Effector memory CD8-positive, alpha-beta T cell (primary cell): ENCODE data around the gene SLFN5.
"Not testable (repeated sequence)": the region's sequence is repeated elsewhere in the genome, so short reads cannot be mapped to it uniquely, and the experiment has no call there.

ENCODE experiments used
- ATAC-seq: fragments of 150-1000 bp; cut with Tn5 transposase; replicated peaks from 2 replicates; pipeline ENCODE4 v1.10.0; 2021; ENCODE audit warnings: mild to moderate bottlenecking, moderate library complexity
- DNase-seq, 3 experiments: peaks; one replicate each; pipeline ENCODE4 v3.0.0; 2021
- H3K27ac Mint-ChIP-seq, 2 donors: one replicate each; pipeline ENCODE4 v1.8.0; 2022; ENCODE audit warnings: mild to moderate bottlenecking in 2 of 2, mixed read lengths in 2 of 2, moderate library complexity in 2 of 2
- H3K27me3 Mint-ChIP-seq, 2 donors: one replicate each; pipeline ENCODE4 v1.8.0; 2022; ENCODE audit warnings: mixed read lengths in 2 of 2
- H3K36me3 Mint-ChIP-seq: one replicate; pipeline ENCODE4 v1.8.0; 2022; ENCODE audit warnings: mild to moderate bottlenecking, moderate library complexity, mixed read lengths; ENCODE audit not compliant: insufficient read depth
- H3K4me1 Mint-ChIP-seq, 2 donors: one replicate each; pipeline ENCODE4 v1.8.0; 2022; ENCODE audit warnings: low read depth in 2 of 2, mixed read lengths in 2 of 2
- H3K4me3 Mint-ChIP-seq, 2 donors: one replicate each; pipeline ENCODE4 v1.8.0; 2022; ENCODE audit warnings: mild to moderate bottlenecking in 2 of 2, mixed read lengths in 2 of 2, moderate library complexity in 2 of 2
- H3K9me3 Mint-ChIP-seq, 2 donors: one replicate each; pipeline ENCODE4 v1.8.0; 2022; ENCODE audit warnings: mixed read lengths in 2 of 2

SLFN5 gene

GRCh38 chr17:35245196-35245486 is 2.3 kb downstream of the SLFN5 start:
- H3K4me1 Mint-ChIP-seq, result peaks cover 53 to 74% of the 10 kb centered on the region in 2 donors
- peak overlapping the region; percentile 95 to 100 for H3K4me3 Mint-ChIP-seq

DNA sequence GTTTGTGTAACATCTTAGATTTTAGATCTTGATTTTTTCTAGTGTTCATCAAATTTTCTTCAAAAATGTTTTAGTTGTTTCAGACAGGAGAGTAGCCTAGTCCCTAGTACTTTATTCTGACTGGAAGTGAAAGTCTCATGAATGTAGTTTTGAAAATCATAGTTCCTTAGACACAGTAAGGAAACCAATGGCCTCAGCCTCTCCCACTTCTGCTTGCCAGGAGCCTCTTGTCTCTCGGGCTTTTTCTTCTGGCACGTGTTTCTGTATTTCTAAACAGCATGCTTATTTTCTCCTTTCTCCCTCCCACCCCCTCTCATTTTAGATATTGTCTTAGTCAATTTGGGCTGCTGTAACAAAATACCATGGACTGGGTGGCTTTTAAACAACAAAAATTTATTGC is 9.8 kb downstream of the SLFN5 start:
- Mint-ChIP-seq H3K27me3 (no peaks in the 10 kb centered on the region), H3K27ac (peak overlapping the region; percentile 84), H3K4me3 (peak overlapping the region; percentile 12 to 41), H3K4me1 (peaks cover 53 to 75% of the 10 kb centered on the region in 2 donors), H3K36me3 (peaks cover 65% of the 10 kb centered on the region), H3K9me3 (no peaks in the 10 kb centered on the region)
- ATAC-seq (no peak), DNase-seq (no peak)

More at GRCh38 chr17:35245196-35245486, 2.3 kb downstream of the SLFN5 start:
- ATAC-seq (no peak), DNase-seq (no peak)
- no peaks in the 10 kb centered on the region for H3K9me3 Mint-ChIP-seq
- no peaks in the 10 kb centered on the region for H3K27me3 Mint-ChIP-seq
- peaks cover 80% of the 10 kb centered on the region for H3K36me3 Mint-ChIP-seq
- peak overlapping the region; percentile 99 to 100 for H3K27ac Mint-ChIP-seq

DNA sequence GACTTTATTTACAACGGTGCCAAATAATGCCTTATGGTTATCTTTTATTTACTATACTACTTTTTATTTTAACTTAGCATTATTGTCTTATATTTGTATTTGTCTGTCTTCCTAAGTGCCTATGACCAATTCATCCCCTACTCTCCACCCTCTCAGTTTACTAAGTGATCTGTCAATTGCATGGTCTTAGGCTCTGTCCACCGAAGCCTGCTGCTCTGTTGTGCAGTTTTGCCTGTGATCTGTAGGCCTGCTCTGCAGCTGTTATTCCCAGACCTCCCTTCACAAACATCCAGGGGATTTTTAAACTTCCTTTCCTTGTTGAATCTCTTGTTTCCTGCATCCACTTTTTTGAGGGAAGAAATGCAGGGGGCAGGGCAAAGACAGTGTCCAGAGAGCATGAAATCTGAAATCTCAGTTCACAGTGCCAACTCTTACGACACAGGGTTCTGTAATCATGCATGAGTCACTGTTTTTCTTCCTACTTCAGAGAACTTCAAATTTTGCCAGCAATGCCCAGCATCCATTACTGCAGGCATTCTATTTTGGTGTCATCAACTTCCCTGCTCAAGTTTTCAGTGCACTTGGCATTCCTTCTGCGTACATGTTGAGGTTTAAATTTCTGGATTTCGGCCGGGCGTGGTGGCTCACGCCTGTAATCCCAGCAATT is 11.4 kb downstream of the SLFN5 start:
- peak overlapping the region; percentile 84 for H3K27ac Mint-ChIP-seq
- peak overlapping the region; percentile 43 to 57 for H3K4me3 Mint-ChIP-seq
- H3K4me1 Mint-ChIP-seq, result peaks cover 54 to 68% of the 10 kb centered on the region in 2 donors
- no peaks in the 10 kb centered on the region for H3K27me3 Mint-ChIP-seq
- no peak for DNase-seq
- H3K9me3 Mint-ChIP-seq, result no peaks in the 10 kb centered on the region
- ATAC-seq, result no peak
- H3K36me3 Mint-ChIP-seq, result peaks cover 66% of the 10 kb centered on the region

GRCh38 chr17:35255316-35255715 is 12.4 kb downstream of the SLFN5 start:
- Mint-ChIP-seq H3K27me3 (no peaks in the 10 kb centered on the region), H3K36me3 (peaks cover 67% of the 10 kb centered on the region), H3K4me1 (peaks cover 54 to 67% of the 10 kb centered on the region in 2 donors), H3K4me3 (peak overlapping the region in 1 of 2 donors; percentile 45), H3K27ac (peak overlapping the region; percentile 51 to 84), H3K9me3 (no peaks in the 10 kb centered on the region)
- no peak for ATAC-seq
- DNase-seq, result no peak

DNA sequence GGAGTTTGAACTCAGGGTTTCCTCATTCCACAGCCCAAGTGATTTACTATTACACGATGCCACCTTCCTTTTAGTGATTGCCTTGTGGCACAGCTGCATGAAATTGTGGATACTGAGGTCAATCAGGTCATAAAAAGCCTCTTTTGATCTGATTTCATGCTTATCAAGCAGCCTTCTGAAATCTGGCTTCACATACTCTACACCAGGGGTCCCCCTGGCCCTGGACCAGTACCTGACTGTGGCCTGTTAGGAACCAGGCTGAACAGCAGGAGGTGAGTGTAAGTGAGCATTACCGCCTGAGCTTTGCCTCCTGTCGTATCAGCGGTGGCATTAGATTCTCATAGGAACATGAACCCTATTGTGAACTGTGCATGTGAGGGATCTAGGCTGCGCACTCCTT is 13.8 kb downstream of the SLFN5 start:
- no peak for DNase-seq
- peak overlapping the region; percentile 84 to 86 for H3K27ac Mint-ChIP-seq
- H3K4me3 Mint-ChIP-seq, result peak overlapping the region in 1 of 2 donors; percentile 31
- H3K4me1 Mint-ChIP-seq, result peaks cover 54 to 71% of the 10 kb centered on the region in 2 donors
- H3K27me3 Mint-ChIP-seq, result no peaks in the 10 kb centered on the region
- H3K36me3 Mint-ChIP-seq, result peaks cover 71% of the 10 kb centered on the region
- no peaks in the 10 kb centered on the region for H3K9me3 Mint-ChIP-seq
- peak; percentile 46 for ATAC-seq

GRCh38 chr17:35257208-35257659 is 14.4 kb downstream of the SLFN5 start:
- ATAC-seq (no peak), DNase-seq (no peak)
- Mint-ChIP-seq H3K27ac (peak overlapping the region; percentile 84 to 86), H3K9me3 (no peaks in the 10 kb centered on the region), H3K36me3 (peaks cover 75% of the 10 kb centered on the region), H3K4me3 (peak overlapping the region in 1 of 2 donors; percentile 31), H3K4me1 (peaks cover 54 to 70% of the 10 kb centered on the region in 2 donors), H3K27me3 (no peaks in the 10 kb centered on the region)

DNA sequence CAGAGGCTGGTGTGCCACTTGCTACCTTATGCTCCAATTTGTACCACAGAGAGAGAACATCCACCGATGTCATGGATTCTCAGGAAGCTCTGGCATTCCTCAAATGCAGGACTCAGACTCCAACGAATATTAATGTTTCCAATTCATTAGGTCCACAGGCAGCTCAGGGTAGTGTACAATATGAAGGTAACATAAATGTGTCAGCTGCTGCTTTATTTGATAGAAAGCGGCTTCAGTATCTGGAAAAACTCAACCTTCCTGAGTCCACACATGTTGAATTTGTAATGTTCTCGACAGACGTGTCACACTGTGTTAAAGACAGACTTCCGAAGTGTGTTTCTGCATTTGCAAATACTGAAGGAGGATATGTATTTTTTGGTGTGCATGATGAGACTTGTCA is 16.1 kb downstream of the SLFN5 start:
- Mint-ChIP-seq H3K9me3 (no peaks in the 10 kb centered on the region), H3K4me3 (no peak overlapping the region), H3K4me1 (peaks cover 46 to 55% of the 10 kb centered on the region in 2 donors), H3K27ac (peak overlapping the region; percentile 77 to 86), H3K27me3 (no peaks in the 10 kb centered on the region), H3K36me3 (peaks cover 81% of the 10 kb centered on the region)
- DNase-seq, result no peak
- ATAC-seq, result no peak

- Mint-ChIP-seq H3K9me3 (no peaks in the 10 kb centered on the region), H3K36me3 (peaks cover 78% of the 10 kb centered on the region), H3K4me1 (peaks cover 37 to 51% of the 10 kb centered on the region in 2 donors), H3K27me3 (no peaks in the 10 kb centered on the region), H3K27ac (peak overlapping the region; percentile 72 to 89), H3K4me3 (peak overlapping the region in 1 of 2 donors; percentile 57)
- no peak for DNase-seq
- ATAC-seq, result no peak
Observed at GRCh38 chr17:35265071-35265470, 22.2 kb downstream of the SLFN5 start.

DNA sequence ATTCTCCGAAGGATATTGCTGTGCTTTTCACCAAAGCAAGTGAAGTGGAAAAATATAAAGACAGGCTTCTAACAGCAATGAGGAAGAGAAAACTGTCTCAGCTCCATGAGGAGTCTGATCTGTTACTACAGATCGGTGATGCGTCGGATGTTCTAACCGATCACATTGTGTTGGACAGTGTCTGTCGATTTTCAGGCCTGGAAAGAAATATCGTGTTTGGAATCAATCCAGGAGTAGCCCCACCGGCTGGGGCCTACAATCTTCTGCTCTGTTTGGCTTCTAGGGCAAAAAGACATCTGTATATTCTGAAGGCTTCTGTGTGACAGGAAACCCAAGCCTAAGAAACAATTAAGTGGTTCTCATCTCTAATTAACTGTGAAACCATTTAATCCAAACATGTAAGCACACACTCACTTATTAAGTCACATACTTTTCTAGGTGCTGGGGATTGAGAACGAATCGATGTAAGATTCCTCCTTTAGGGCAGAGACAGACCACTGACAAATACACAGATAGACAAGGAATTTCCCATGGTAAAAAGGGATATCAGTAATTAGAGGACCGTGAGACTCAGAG is 22.8 kb downstream of the SLFN5 start:
- Mint-ChIP-seq H3K4me1 (peaks cover 37 to 52% of the 10 kb centered on the region in 2 donors), H3K9me3 (no peaks in the 10 kb centered on the region), H3K27me3 (no peaks in the 10 kb centered on the region), H3K4me3 (peak overlapping the region; percentile 29 to 57), H3K36me3 (peaks cover 72% of the 10 kb centered on the region), H3K27ac (peak overlapping the region; percentile 72 to 89)
- DNase-seq, result no peak
- ATAC-seq, result no peak

DNA sequence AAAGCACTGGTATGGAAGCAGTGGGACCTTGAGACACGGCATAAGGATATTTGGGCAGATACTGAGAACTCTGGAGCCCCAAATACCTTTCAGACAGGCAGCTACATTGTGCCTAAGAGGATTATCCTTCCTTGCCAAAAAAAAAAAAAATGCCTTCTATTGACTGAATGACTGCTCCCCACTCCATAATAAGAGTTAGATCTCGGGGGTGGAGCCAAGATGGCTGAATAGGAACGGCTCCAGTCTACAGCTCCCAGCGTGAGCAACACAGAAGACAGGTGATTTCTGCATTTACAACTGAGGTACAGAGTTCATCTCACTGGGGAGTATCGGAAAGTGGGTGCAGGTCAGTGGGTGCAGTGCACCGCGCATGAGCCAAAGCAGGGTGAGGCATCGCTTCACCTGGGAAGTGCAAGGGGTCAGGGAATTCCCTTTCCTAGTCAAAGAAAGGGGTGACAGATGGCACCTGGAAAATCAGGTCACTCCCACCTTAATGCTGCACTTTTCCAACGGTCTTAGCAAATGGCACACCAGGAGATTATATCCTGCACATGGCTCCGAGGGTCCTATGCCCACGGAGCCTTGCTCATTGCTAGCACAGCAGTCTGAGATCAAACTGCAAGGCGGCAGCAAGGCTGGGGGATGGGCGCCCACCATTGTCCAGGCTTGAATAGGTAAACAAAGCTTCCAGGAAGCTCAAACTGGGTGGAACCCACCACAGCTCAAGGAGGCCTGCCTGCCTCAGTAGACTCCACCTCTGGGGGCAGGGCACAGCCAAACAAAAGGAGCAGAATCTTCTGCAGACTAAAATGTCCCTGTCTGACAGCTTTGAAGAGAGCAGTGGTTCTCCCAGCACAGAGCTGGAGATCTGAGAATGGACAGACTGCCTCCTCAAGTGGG is 31.5 kb downstream of the SLFN5 start:
- Mint-ChIP-seq H3K4me1 (peaks cover 21 to 43% of the 10 kb centered on the region in 2 donors), H3K27ac (peak overlapping the region; percentile 10 to 62)

DNA sequence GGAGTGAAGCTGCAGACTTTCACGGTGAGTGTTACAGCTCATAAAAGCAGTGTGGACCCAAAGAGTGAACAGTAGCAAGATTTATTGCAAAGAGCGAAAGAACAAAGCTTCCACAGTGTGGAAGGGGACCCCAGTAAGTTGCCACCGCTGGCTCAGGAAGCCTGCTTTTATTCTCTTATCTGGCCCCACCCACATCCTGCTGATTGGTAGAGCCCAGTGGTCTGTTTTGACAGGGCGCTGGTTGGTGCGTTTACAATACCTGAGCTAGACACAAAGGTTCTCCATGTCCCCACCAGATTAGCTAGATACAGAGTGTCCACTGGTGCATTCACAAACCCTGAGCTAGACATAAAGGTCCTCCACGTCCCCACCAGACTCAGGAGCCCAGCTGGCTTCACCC is 35.6 kb downstream of the SLFN5 start:
- not testable (repeated sequence) for H3K27me3 Mint-ChIP-seq

More for the DNA sequence above, 31.5 kb downstream of the SLFN5 start:
- H3K4me3 Mint-ChIP-seq, result peak overlapping the region; percentile 23 to 47
- not testable (repeated sequence) for H3K27me3 Mint-ChIP-seq, H3K9me3 Mint-ChIP-seq, H3K36me3 Mint-ChIP-seq, DNase-seq, ATAC-seq

GRCh38 chr17:35278876-35279275 is 36.0 kb downstream of the SLFN5 start:
- H3K36me3 Mint-ChIP-seq, DNase-seq, H3K27ac Mint-ChIP-seq, ATAC-seq, H3K4me3 Mint-ChIP-seq, H3K9me3 Mint-ChIP-seq, H3K27me3 Mint-ChIP-seq: not testable (repeated sequence)
- peaks cover 20 to 22% of the 10 kb centered on the region in 2 donors for H3K4me1 Mint-ChIP-seq

More for the DNA sequence above, 35.6 kb downstream of the SLFN5 start:
- not testable (repeated sequence) for H3K27ac Mint-ChIP-seq, H3K4me3 Mint-ChIP-seq, ATAC-seq, H3K36me3 Mint-ChIP-seq, H3K9me3 Mint-ChIP-seq, DNase-seq
- peaks cover 20 to 22% of the 10 kb centered on the region in 2 donors for H3K4me1 Mint-ChIP-seq

DNA sequence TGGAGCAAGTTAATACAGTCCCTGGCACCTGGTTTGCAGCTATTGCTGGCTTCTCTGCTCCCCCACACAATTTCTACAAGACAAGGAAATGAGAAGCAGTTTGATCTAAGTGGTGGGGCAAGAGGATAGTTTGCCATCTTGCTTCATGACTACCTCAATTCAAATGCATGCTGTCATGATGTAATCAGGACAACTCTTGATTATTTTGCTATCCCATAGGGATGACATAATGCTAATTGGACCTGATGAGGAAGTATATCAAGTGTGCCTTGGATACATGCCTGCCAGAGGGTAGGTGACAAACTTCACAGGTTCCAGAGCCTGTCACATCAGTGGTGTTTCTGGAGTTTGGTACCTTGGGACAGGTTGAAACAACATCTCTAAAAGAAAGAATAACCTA is 40.9 kb downstream of the SLFN5 start:
- H3K4me1 Mint-ChIP-seq, result peaks cover 0 to 16% of the 10 kb centered on the region in 2 donors
- H3K36me3 Mint-ChIP-seq, result peaks cover 3% of the 10 kb centered on the region
- H3K4me3 Mint-ChIP-seq, result no peak overlapping the region
- H3K9me3 Mint-ChIP-seq, result peaks cover 0 to 2% of the 10 kb centered on the region in 2 donors
- H3K27ac Mint-ChIP-seq, result no peak overlapping the region
- H3K27me3 Mint-ChIP-seq, result no peaks in the 10 kb centered on the region
- DNase-seq (no peak), ATAC-seq (no peak)
